NCI-H526 (cell line): Measurements from ENCODE around the gene USHBP1.
A peak's percentile ranks its signal among the peaks of the same experiment; 100 is the strongest.
"Not testable (repeated sequence)": the region's sequence is repeated elsewhere in the genome, so short reads cannot be mapped to it uniquely, and the experiment has no call there.

Experiments used
- DNase-seq, 2 experiments: peaks; one replicate each; lab custom pipeline; 2025; lab: John Stamatoyannopoulos, UW

The USHBP1 gene

DNA sequence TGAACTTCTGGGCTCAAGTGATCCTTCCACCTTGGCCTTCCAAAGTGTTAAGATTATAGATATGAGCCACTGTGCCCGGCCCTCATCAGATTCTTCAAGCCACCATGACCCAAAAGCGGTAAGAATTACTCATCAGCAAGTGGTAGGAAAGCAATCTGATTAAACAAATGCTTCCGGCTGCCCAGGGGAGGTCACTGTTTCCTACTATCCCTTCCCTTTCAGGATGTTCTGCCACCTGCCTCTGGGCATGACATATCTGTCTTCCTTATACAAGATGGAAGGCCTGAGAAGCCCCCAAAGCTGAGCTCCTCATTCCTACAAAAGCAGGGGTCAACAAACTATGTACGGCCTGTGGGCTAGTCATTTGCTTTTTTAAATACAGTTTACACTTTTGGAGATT lies 31.7 kb upstream of the USHBP1 start:
- no peak for DNase-seq

DNA sequence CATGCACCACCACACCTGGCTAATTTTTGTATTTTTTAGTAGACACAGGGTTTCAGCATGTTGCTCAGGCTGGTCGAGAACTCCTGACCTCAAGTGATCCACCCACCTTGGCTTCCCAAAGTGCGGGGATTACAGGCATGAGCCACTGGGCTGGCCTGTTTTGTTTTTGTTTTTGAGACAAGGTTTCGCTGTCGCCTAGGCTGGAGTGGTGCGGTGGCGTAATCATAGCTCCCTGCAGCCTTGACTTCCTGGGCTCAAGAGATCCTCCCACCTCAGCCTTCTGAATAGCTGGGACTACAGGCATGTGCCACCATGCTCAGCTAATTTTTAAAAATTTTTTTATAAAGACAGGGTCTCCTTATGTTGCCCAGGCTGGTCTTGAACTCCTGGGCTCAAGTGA lies 31.0 kb upstream of the USHBP1 start:
- not testable (repeated sequence) for DNase-seq

DNA sequence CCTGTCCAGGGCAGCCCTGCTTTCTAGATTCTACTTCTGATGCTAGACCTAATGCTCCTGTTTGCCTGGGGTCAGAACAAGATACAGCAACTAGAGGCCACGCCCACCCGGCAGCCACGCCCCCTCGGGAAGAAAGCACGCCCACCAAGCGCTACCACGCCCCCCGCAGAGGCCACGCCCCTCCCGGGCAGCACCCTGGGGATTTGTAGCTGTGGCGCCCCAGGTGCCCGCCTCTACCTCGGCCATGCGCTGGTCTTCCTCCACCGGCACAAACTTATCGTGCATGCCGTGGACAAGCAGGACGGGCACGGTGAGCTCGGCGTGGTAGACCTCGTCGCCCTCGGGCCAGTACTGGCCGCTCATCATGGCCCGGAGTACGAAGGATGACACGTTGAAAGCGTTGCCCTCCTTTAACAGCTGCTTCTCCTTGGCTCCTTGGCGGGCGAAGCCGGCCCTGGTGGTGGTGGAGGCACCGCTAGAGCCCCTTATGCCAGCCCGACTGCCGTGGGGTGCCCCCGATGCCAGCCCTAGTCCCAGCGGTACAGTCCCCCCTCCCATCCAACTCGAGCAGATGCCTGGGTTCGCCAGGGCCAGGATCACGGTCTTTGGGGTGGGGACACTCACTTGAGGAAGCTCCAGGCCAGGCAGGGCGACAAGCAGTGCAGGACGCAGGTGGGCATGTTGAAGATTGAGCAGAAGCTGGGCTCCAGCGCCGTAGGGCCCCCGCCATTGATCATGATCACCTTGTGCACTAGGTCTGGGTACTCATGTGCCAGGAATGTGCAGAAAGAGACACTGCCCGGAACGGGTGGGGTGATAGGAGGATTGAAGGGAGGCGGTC lies 29.7 kb upstream of the USHBP1 start:
- peak in 1 of 2 experiments; percentile 48 for DNase-seq

DNA sequence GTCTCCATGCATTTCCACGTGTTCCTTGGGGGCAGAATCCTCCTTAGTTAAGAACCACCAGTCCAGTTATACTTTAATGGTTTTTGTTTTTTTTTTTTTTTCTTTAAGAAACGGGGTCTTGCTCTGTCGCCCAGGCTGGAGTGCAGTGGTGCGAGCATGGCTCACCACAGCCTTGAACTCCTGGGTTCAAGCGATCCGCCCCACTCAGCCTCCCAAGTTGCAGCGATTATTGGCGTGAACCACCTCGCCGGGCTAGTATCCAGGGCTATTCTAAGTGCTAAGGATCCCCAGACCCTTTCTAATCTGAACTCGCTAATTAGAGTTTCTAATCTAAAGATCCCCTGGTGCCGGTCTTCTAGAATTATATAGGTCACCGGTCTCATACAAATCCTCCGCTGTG lies 29.1 kb upstream of the USHBP1 start:
- no peak for DNase-seq

DNA sequence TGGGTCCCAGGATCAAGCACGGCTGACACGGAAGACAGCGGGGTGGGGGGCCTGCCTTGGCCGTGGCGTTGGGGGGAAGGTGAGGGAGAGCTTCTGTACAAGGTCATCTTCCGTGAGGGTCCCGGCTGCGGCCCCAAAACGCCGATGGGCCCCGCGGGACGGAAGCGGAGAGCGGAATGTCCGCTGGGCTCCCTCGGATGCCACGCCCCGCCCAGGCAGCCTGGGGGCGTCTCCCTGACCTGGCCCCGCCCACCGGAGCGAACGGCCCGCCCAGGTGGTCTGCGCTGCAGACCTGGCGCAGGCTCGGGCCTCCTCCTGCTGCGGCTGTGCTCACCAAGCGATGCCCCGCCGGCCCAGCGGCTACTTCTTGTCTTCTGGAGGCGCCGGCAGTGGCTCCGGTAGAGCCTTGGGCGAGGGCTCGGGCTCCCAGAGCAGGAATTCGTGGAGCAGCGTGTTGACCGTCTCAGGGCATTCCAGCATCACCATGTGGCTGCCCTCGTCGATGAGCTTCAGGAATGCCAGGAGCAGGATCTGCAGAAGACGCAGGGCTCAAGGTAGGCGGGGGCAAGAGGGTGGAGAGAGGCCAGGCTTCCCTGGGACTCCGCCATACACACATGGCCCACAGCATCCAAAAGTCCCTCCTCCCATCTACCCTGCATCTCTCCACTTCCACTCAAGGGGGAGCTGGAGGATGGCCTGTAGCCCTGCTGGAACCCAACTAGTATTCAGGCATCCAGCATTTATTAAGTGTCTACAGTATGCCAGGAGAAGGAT lies 27.9 kb upstream of the USHBP1 start:
- DNase-seq, result peak; percentile 75 to 79

DNA sequence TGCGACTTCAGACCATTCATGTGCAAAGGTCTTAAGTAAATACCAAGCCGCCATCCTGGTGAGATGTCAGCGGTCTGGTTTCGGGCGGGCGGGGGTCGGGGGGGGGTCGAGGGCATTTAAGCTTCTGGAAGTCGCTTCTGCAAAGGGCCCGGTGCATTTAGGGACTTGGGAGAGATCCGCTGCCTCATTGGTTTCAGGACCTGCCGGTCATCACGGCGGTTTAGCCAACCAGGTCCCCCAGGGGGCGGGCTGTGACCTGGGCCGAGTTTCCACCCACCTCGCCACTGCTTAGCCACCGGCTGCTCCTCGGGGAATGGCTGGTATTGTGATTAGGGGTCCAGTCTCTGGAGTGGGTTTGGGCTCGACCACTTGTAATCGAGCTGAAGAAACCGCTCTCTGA lies 24.9 kb upstream of the USHBP1 start:
- DNase-seq, result peak; percentile 7 to 72

DNA sequence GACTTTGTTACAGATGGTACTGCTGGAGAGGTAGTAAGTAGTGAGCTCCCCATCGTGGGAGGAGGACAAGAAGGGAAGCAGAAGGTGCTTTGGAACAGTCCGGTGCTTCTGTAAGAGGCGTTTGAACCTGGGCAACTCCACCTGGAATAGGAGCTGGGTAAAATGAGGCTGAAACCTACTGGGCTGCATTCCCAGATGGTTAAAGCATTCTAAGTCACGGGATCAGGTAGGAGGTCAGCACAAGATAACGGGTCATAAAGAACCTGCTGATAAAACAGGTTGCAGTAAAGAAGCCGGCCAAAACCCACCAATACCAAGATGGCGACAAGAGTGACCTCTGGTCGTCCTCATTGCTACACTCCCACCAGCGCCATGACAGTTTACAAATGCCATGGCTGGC lies 22.2 kb upstream of the USHBP1 start:
- DNase-seq, result no peak

DNA sequence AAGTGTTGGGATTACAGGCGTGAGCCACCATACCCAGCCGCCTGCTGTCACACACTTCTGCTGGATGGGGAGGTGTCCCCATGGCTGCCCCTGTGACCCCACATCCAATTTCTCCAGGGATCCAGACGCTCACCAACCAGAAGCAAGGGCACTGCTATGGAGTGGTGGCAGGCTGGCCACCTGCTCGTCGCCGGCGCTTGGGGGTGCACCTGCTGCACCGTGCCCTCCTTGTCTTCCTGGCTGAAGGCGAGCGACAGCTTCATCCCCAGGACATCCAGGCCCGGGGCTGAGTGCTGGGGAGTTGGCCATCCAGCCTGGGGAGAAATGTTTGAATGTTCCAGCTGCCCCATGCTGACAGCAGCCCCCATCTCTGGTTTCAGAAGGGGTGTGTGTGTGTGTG lies 21.7 kb upstream of the USHBP1 start:
- DNase-seq, result no peak

DNA sequence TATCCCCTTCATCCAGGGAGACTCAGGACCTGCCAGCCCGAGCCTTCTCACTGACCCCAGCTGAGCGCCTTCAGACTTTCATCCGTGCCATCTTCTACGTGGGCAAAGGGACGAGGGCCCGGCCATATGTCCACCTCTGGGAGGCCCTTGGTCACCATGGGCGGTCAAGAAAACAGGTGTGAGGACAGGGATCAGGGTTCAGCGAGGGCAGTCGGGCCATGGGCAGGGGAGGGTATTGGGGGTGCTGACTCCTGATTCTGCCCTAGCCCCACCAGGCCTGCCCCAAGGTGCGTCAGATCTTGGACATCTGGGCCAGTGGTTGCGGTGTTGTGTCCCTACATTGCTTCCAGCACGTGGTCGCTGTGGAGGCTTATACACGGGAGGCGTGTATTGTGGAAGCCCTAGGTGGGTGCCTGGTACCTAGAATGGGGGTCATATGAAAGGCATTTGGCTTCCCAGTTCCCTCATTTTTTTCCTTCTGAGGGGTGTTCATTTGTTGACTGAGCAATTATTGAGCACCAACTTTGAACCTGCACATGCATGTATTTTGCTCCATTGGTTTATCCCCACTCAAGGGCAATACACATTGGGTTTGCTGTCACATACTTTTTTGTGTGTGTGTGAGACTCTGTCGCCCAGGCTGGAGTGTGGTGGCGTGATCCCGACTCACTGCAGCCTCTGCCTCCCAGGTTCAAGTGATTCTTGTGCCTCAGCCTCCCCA lies 21.0 kb upstream of the USHBP1 start:
- no peak for DNase-seq

DNA sequence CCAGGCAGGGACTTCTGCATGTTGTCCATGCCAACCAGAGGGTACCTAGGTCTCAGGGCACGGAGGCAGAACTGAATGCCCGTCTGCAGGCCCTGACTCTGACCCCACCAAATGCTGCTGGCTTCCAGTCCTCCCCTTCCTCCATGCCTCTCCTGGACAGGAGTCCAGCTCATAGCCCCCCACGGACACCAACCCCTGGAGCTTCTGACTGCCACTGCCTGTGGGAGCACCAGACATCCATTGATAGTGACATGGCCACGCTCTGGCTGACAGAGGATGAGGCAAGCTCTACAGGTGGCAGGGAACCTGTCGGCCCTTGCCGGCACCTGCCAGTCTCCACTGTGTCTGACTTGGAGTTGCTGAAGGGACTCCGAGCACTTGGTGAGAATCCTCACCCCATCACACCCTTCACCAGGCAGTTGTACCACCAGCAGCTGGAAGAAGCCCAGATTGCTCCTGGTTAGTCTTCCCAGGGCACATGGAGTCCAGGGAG lies 19.0 kb upstream of the USHBP1 start:
- DNase-seq, result no peak

DNA sequence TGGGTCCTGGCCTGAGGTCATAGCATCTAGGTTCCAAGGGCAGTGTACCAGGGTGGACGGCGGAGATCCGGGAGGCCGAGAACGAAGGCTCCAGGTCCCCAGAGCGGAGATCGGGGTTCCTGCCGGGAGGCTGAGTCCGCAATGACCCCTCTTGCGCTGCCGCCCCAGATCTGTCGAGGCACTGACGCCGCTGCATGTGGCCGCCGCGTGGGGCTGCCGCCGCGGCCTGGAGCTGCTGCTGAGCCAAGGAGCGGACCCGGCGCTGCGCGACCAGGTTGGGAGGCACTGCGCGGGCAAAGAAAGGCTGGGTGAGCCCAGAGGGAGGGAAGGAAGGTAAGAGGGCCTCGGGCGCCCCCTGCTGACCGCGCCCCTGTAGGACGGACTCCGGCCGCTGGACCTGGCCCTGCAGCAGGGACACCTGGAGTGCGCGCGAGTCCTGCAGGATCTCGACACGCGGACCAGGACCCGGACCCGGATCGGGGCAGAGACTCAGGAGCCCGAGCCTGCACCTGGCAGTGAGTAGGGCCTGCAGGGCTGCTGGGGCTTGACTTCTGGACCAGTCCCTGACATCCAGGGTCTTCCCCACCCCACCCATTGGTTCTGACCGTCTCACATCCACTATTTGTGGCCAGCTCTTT lies 18.1 kb upstream of the USHBP1 start:
- peak; percentile 36 to 87 for DNase-seq

DNA sequence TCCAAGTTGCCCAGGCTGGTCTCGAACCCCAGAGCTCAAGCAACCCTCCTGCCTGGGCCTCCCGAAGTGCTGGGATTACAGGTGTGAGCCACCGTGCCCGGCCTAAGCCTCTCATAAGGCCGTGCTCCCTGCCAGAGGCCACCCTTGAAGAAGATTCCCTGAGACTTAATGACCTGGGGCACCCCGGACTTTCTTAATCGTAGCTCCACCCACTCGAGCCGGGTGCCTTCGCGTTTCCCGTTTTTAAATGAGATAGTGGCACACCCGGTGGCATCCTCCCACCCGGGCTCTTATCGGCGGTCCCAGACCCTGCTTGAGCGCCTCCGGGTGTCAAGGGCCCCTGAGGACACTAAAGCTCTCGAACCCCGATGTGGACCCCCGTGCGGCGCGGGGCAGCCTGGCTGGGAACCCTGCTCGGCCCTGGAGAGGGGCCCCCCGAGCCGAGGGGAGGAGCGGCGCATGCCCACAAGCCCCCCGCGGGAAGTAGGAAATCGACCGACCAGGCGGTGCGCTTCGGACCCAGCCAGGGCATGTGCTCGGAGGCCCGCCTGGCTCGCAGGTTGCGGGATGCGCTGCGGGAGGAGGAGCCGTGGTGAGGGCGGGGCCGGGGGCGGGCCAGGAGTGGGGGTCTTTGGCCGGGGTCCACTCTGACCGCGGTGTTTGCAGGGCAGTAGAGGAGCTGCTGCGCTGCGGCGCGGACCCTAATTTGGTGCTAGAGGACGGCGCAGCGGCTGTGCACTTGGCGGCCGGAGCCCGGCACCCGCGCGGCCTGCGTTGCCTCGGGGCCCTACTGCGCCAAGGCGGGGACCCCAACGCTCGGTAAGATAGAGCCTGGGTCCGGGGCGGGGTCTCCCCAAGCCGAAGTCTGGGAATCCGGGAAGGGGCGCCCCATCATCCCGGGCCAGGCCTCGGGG lies 17.1 kb upstream of the USHBP1 start, which contains the start of gene ANKLE1:
Gene ANKLE1 (plus strand): TSS at position 511 of the 914 bp plus-strand sequence. CDS start 20 bp downstream, at position 531.
- DNase-seq, result peak in 1 of 2 experiments; percentile 22

DNA sequence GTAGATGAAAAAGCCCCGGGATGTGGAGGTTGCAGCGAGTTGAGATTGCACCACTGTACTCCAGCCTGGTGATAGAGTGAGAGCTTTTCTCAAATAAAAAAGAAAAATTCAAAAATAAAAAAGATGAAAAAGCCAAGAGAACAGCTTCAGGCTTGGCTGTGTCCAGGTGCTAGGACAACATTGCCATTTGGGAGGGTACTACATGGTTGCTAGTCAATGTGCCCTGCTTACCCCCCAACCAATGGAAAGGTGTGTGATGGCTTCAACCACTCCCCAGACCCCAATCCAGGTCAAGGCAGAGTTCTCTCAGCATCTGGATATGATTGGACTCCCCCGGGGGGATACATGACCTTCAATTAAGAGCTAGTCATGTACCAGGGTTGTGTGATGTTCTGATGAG lies 14.9 kb upstream of the USHBP1 start:
- DNase-seq, result no peak

DNA sequence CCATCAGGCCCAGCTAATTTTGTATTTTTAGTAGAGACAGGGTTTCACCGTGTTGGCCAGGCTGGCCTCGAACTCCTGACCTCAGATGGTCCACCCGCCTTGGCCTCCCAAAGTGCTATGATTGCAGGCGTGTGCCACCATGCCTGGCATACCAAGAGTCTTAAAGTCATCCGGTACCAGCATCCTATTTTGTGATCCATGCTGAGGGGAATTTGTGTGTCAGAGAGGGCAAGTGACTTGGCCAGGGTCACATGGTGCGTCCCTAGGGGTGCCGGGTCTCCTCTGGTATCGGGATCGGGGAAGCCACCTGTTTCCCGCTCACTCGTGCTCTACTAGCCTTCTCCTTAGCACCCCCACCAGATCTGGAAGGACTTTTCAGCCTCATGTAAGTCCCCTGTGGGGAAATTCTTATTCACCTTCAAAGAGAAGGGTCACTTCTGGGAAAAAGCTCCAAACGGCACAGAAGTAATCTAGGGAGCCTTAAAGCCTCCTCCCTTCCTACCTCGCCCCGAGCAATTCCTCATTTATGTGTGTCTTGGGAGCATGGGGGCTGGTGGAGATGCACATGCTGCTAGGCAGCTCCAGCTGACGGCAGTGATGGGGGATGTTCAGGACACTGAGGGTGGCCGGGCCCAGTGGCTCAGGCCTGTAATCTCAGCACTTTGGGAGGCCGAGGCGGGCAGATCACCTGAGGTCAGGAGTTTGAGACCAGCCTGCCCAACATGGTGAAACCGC lies 11.1 kb upstream of the USHBP1 start:
- no peak for DNase-seq

DNA sequence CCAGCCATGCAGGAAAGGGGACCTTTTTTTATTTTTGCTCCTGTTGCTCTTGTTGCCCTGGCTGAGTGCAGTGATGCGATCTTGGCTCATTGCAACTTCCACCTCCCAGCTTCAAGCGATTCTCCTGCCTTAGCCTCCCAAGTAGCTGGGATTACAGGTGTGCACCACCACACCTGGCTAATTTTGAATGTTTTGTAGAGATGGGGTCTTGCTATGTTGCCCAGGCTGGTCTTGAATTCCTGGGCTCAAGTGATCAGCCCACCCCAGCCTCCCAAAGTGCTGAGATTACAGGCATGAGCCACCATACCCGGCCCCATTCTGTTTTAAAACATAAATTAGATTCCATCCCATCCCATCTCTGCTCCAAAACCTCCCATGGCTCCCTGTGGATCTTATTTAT lies 10.3 kb upstream of the USHBP1 start:
- DNase-seq, result not testable (repeated sequence)

DNA sequence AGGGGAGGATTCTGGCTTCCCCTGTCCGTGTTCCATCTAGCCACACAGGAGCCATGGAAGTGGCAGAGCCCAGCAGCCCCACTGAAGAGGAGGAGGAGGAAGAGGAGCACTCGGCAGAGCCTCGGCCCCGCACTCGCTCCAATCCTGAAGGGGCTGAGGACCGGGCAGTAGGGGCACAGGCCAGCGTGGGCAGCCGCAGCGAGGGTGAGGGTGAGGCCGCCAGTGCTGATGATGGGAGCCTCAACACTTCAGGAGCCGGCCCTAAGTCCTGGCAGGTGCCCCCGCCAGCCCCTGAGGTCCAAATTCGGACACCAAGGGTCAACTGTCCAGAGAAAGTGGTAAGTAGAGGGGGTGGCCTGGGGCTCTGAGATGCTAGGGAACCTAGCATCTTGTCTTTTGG lies 4.2 kb upstream of the USHBP1 start:
- DNase-seq, result no peak

DNA sequence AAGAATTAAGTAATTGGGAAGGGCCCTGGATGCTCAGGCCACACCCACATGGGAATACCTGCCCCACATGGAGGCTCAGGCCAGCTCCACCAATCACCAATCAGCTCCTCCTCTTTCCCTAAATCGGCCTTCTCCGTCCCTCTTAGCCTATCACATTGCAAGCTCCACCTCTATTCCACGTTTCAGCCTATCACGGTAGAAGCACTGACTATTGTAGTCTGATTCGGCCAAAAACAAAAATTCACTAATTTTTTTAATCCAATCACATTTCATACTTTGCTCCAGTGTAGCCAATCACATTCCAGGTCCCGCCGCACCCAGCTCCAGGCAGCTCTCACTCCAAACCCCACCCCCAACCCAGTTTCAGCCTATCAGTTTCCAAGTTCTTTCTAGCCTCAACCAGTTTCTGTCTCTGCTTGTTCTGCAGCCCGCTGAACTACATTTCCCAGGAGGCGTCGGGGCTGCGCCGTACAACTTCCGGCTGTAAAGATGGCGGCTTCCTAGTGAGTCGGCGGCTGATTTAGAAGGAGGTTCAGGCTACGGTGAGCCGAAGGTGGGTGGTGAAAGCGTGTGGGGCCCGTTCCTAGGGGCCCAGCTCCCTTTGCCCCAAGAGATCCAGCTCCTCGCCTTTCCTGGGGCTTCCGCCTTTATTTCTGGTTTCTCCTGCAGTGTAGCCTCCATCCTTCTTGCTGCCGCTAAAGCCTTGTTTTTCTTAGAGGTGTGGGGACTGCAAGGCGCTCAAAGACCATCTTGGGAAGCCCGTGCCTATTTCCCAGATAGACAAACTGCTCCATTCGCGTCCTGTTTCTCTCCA lies 2.6 kb upstream of the USHBP1 start, which contains the start of gene BABAM1:
Gene BABAM1 (plus strand): TSS at position 469 of the 814 bp plus-strand sequence. CDS start 1,364 bp downstream, outside the sequence.
- peak; percentile 98 to 99 for DNase-seq

DNA sequence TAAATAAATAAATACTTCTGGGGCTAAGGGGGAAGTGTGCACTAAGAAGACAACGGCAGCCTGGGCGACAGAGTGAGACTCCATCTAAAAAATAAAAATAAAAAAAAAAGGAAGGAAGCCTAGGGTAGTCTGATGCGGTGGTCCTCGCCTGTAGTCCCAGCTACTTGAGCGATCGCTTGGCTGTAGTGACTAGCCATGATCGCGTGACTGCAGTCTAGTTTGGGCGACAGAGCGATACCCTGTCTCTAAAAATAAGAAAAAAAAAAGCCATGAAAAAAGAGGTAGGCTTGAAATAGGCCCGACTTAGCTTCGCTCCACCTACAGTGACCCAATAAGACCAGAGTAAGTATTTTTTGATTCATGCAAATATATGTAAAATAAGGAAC lies 2.0 kb upstream of the USHBP1 start:
- DNase-seq, result no peak

DNA sequence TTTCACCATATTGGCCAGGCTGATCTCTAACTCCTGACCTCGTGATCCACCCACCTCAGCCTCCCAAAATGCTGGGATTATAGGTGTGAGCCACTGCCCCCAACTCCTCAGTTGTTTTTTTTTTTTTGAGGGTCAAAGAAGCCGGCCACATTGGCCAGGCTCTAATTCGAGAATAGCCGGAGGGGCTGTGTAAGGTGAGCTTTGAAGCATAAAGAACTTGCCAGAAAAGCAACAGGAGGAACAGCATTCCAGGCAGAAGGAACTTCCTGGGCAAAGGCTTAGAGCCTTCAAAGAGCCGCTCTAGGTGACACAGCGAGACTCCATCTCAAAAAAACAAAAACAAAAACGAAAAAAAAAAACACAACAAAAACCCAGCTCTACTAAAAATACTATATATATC lies 1.5 kb upstream of the USHBP1 start:
- DNase-seq, result no peak
